Renal cortical epithelial cell (primary cell): ENCODE data around the gene LCE2A. TPM values are rescaled to one million over a fixed set of nuclear protein-coding genes. Genes with fewer than 3 reads are reported as not detected.

Experiments
- DNase-seq: peaks from one replicate; pipeline ENCODE4 v3.0.0-alpha.2; 2011; ENCODE audit warnings: low read depth
- total RNA-seq: library from RNA; depleted of rRNA; stranded (reverse); fragments of >200 nt; gene quantifications from 2 replicates; pipeline ENCODE4 v1.2.3, GENCODE V29; 2014

Gene LCE2A
- total RNA-seq, 1 donor from 2014 or later: not detected

DNA sequence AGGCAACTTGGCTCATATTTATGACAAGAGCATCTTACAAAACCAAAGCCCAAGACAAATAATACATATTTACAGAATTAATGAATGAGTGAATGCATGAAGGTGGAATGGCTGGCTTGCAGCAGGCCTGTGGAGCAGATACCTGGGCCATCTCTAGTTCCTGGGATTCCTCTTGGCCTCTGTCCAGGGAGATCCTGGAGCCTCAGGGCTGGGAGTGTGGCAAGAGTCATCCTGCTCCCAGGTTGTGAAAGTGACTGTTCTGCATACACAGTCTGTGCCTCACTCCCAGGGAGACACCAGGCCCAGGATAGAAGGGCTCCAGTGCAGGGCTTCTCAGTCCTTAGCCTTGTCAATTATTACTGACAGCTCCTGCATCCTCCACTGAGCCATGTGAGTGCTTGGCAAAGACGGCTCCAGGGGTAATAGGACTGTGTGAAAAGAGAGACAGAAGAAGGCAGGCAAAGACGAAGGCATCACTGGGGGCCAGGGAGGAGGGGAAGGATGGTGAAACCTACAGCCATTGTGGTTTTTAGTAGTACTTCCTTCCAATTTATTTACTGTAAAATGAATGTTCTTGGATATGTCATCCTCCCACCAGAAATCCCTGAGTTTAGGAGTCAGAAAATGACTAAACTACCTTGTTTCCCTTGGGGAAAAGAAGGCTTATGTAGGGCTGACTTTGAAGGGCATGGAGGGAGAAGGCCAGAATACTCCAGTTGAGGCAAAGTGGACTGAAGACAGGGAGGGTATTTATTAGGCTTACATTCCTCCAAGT is 45.4 kb downstream of the LCE2A start:
- no peak for DNase-seq

DNA sequence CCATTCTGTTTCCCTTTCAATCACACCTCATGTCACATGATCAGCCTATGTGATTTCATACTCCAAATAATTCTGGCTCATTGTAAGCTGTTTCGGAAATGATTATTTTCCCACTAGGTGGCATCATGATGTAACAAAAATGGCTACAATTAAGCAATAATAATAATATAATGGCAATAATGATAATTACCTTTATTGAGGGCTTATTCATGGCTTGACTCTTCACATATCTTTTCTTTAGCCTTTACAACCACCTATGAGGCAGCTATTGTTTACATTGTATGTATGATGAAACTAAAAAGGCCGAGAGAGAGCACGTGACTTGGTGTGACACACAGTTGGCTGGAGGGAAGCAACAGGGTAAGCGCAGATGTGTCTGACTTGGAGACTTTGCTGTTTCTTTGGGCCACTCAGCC is 47.2 kb downstream of the LCE2A start:
- no peak for DNase-seq

DNA sequence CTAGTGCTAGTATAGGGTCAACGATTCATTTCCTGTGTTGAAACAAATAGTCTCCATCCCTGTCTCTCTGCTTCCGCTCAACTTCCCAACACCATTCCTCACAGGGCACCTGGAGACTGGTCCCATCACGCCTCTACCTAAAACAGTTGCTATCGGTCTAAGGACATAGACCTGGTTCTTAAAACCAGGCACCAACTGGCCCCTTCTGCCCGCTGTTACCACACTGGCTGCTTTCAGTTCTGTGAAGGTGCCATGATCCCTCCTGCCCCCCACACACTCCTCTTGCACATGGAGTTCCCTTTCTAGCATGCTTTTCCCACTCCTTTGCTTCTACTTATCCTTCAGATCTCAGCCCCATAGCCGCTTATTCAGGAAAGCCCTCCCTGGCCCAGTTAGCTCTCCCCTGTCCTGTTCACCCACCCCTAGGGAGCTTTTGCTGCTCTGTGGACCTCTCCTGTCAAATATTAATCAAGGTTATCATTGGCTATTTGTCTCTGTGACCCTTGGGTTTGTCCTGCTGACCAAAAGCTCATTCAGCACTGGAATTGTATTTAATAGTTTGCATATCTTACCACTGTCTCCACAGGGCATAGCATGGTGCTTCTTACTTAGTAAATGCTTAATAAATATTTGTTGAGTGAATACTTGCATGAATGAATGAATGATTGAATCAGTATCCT is 47.8 kb downstream of the LCE2A start:
- no peak for DNase-seq

DNA sequence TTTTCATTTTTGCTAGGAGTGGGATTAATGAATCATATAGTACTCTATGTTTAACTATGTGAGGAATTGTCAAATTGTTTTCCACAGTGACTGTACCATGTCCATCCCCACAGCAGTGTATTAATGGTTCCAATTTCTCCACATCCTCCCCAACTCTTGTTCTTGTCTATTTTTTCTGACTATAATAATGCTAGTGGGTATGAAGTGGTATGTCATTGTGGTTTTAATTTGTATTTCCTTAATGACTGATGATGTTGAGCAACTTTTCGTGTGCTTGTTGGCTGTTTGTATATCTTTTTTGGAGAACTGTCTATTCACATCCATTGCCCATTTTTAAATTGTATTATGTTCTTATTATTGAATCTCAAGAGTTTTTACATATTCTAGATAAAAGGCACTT is 49.7 kb downstream of the LCE2A start:
- DNase-seq: no peak

Other genes starting within 250 kb of the LCE2A start
- not detected in 2 replicates for gene LCE5A, start 187.5 kb upstream of the LCE2A start, total RNA-seq
- not detected in 2 replicates for gene CRCT1, start 183.9 kb upstream of the LCE2A start, total RNA-seq
- not detected in 2 replicates for gene LCE3E, start 131.6 kb upstream of the LCE2A start, total RNA-seq
- gene LCE3D, start 117.8 kb upstream of the LCE2A start, total RNA-seq: not detected in 2 replicates
- not detected in 2 replicates for gene LCE3C, start 98.1 kb upstream of the LCE2A start, total RNA-seq
- not detected in 2 replicates for gene LCE3B, start 84.5 kb upstream of the LCE2A start, total RNA-seq
- not detected in 2 replicates for gene LCE3A, start 75.2 kb upstream of the LCE2A start, total RNA-seq
- gene LCE2D, start 35.0 kb upstream of the LCE2A start, total RNA-seq: not detected in 2 replicates
- not detected in 2 replicates for gene LCE2C, start 23.1 kb upstream of the LCE2A start, total RNA-seq
- not detected in 2 replicates for gene LCE2B, start 12.2 kb upstream of the LCE2A start, total RNA-seq
- not detected in 2 replicates for gene LCE4A, start 9.8 kb downstream of the LCE2A start, total RNA-seq
- not detected in 2 replicates for gene KPRP, start 59.7 kb downstream of the LCE2A start, total RNA-seq
- not detected in 2 replicates for gene LCE1F, start 76.8 kb downstream of the LCE2A start, total RNA-seq
- not detected in 2 replicates for gene LCE1E, start 87.9 kb downstream of the LCE2A start, total RNA-seq
- not detected in 2 replicates for gene LCE1D, start 98.4 kb downstream of the LCE2A start, total RNA-seq
- not detected in 2 replicates for gene LCE1C, start 108.3 kb downstream of the LCE2A start, total RNA-seq
- gene LCE1B, start 113.6 kb downstream of the LCE2A start, total RNA-seq: not detected in 2 replicates
- not detected in 2 replicates for gene LCE1A, start 129.1 kb downstream of the LCE2A start, total RNA-seq
- not detected in 2 replicates for gene LCE6A, start 144.5 kb downstream of the LCE2A start, total RNA-seq
- gene LCE7A, start 161.7 kb downstream of the LCE2A start, total RNA-seq: not detected in 2 replicates
- not detected in 2 replicates for gene SMCP, start 180.0 kb downstream of the LCE2A start, total RNA-seq
- gene IVL, start 210.2 kb downstream of the LCE2A start, total RNA-seq: 0.15 and 2.4 TPM in 2 replicates
- not detected in 2 replicates for gene SPRR5, start 248.9 kb downstream of the LCE2A start, total RNA-seq